GM10847 (cell line): ENCODE results near the gene TMEM186.

Experiments used
- POLR2A ChIP-seq: IDR thresholded peaks from 2 replicates; pipeline ENCODE4 v1.6.1; 2011; ENCODE audit not compliant: insufficient read length; ENCODE audit errors: extremely low read depth

Gene TMEM186

DNA sequence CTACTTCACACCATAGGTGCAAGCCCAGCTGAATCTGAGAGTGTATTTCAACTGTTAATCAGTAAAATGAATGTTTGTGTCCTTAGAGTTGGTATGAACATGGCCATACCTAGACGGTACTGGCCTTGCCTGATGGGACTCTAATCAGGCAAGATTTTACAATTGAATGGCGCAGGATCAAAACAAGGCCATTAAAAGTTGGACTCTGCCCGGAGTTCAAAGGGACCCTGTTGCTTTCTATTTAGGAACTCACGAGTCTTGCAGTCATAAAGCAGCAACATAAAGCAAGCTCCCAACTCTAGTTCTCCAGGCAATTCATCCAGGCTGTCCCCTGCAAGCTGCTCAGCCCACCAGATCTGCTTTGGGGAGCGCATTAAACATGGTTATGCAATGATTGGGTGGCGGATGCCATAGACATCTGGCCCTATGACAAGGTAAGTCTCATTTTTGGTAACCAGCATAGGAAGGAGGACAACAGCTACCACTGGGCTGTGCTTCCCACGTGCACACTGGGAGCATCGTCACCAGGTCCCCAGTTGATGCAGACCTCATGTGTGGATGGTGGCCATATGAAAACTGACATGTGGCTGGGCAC lies 8.8 kb downstream of the TMEM186 start:
- no peak for TF ChIP-seq POLR2A

DNA sequence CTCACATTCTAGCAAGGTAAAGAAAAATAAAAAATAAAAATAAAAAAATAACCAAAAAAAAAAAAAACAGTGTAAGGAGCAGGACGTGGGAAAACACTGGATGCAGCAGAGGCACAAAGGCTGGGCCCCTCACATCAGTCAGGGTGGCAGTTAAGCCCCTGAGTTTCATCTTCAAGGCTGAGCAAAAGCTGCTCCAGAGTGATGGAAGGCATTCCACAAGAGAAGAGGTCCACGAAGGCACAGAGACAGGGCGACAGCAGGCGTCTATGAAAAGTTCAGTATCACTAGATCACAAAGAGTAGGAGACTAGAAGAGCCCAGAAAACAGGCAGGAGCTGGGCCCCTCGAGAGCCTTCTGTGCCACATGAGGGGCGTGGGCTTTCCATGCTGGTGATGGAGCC lies 12.0 kb downstream of the TMEM186 start:
- no peak for TF ChIP-seq POLR2A

DNA sequence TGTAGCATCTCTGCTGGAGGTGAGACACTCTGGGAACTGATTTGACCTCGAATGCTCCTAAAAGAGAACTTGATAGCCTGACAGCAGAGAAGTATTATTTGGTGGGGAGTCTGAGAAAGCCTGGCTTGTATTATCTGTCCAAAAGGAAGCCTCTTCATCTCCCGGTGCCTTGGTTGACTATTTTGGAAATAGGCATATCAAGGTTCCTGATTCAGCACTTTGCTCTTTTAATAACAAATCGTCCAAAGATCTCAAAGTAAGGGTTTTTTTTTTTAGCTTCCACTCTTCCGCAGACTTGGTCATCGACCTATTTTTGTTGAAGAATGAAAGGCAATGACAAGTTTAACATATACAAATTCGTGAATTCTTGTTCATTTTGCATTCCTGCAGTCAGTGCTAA lies 14.8 kb downstream of the TMEM186 start:
- TF ChIP-seq POLR2A, result no peak

DNA sequence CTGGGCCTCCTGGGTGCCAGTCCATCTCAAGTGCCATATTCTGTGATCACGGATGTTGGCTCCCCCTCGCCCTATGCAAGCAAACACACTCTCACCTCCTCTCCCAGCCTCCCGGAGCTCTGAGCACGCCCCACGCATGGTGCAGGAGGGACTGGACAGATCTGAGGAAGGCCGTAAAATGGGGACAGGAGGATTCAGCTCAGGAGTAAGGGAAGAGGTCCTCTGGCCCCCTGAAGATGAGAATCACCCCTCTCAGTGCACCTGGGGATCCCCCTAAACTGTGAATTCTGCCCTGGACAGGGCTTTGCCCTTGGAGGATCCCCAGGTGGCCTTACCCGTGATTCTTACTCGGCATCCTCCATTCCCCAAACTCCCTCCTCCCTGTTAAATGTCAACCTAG lies 15.6 kb downstream of the TMEM186 start:
- no peak for TF ChIP-seq POLR2A

DNA sequence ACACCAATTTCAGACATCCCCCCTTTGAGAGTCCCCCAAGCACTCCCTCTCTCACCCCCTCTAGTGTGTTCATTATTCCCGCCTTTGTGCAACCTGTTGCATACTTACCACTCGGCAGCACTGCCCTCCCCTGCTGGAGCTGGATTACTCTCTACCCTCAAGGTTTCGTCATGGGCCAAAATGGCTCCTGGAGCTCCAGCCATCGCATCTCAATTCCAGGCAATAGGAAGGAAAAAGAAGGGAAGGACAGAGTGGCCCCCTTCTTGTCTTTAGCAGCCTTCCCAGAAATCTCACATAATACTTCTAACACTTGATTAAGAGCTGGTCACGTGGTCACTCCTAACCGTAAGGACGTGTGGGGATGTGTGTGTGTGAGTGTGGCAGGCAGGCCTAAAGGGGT lies 20.2 kb downstream of the TMEM186 start:
- TF ChIP-seq POLR2A, result no peak

DNA sequence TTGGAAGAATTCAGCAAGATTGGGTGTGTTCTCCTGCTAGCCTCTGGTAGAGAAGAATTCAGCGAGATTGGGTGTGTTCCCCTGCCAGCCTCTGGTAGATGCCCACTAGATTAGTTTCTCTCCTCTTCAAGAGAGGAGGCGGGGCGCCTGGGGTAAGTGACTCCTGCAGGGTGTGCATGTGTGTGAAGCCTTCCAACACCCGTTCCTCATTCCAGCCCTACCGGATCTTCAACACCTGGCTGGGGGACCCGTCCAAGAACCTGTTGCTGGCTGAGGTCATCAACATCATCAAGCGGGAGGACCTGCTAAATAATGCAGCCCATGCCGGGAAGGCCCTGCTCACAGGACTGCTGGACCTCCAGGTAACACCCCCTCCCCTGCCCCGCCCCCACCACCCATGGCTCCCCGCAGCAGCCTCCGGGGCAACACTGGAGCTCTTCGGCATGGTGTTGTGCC lies 21.3 kb downstream of the TMEM186 start:
- TF ChIP-seq POLR2A, result no peak

DNA sequence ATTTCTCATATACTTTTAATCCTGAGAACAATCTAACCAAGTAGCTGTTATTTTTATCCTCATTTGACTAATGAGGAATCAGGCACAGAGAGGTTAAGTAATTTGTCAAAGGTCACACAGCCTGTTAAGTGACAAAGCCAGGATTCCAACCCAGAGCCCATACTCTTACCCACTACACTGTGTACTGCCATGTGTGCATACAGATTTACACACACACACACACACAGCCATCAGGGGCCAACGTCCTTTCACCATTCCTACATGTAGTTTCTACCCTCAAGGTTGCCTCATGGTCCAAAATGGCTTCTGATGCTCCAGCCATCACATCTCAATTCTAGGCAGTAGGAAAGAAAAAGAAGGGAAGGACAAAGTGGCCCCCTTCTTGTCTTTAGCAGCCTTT lies 22.1 kb downstream of the TMEM186 start:
- no peak for TF ChIP-seq POLR2A

DNA sequence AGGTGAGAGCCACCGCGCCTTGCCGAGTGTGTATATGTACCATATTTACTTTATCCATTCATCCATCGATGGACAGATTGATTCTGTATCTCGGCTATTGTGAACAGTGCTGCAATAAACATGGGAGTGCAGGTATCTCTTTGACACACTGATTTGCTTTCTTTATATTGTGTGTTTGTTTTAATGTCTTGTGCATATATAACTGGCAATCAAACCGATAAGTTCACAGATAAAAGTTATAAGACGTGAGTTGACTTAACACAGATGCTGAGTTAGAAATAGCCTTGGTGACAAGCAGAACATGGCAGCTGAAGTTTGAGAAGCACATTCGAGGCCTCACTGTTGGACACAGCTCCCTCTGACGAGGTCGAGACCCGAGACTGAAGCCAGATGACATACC lies 23.2 kb downstream of the TMEM186 start:
- TF ChIP-seq POLR2A, result no peak

DNA sequence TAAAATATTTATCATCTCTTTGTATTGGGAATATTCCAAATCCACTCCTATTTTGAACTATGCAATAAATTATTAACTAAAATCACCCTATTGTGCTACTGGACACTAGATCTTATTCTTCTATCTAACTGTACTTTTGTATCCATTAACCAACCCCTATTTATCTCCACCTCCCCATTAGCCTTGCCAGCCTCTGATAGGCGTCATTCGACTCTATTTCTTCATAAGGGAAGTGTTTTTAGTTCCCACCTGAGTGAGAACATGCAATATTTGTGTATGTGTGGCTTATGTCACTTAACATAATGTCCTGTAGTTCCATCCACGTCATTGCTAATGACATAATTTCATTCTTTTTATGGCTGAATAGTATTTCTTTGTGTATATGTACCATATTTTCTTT lies 23.9 kb downstream of the TMEM186 start:
- TF ChIP-seq POLR2A, result no peak

DNA sequence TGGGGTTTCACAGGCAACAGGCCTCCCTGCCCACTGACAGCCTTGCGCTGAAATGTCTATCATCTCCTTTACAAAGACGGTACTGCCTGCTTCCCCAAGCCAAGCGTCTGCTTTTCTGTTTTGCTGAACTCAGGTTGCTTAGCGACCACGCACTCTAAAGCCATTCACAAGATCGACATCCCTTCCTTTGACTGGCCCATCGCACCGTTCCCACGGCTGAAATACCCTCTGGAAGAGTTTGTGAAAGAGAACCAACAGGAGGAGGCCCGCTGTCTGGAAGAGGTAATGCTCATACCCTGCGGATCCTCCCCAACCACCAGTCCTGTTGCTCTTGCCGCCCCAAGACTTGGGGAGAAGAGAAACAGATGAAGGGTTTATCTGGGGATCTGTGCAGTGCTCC lies 28.7 kb downstream of the TMEM186 start:
- TF ChIP-seq POLR2A, result no peak

DNA sequence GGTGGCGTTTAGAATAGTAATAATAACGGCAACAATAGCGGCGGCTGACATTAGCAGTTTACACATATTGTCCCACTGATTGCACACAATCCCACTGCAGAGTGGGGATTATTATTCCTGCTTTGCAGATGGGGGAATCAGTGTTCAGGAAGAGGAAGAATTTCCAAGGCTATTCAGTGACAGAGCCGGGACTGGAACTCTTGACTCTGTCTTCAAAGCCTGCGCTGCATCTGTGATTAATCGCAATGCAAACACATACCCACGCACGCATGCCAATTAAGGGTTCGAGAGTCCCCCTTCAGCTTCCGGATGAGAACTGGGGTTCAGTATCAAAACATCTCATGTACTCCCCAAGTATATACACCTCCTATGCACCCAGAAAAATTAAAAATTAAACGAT lies 29.2 kb downstream of the TMEM186 start:
- no peak for TF ChIP-seq POLR2A

DNA sequence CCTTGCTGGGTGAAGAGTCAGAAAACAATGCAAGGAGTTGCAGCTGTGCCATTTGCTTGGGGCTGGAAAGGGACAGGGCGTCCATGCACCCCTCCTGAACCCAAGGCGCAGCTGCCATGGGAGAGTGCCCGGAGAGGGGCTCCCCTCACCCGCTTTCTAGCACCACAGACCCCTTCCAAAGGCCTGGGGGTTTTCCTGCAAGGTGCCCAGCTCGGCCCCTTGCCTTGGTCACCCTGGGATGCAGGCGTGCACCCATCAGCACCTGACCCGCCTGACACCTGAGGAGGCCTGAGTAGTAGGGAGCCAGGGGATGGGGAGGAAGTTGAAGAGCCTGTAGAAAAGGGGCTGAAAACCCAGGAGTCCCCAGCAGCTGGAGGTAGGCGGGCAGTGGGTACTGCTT lies 30.3 kb downstream of the TMEM186 start:
- TF ChIP-seq POLR2A, result no peak

DNA sequence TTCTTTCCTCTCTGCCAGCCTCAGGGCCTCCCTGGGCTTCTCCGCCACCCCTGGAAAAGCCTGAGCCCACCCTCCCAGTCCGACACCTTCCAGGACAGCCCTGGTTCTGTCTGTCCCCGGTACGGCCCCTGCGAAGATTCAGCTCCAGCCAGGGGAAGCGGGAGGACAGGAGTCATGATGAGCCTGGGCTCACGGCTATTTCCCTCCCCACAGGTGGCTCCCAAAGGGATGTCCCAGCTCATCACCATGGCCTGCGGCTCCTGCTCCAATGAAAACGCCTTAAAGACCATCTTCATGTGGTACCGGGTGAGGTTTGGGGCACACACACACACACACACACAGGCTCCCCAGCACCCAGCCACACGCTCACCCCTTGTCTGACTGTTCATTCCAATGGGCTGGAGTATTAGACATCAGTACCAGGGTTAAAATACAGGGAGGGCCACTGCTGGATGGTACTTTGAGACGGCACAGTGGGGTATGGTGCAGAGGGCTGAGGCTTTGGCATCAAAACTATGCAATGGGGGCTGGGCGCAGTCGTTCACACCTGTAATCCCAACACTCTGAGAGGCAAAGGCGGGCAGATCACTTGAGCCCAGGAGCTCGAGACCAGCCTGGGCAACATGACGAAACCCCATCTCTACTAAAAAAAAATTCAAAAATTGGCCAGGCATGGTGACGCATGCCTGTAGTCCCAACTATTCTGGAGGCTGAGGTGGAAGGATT lies 32.8 kb downstream of the TMEM186 start:
- TF ChIP-seq POLR2A, result no peak

DNA sequence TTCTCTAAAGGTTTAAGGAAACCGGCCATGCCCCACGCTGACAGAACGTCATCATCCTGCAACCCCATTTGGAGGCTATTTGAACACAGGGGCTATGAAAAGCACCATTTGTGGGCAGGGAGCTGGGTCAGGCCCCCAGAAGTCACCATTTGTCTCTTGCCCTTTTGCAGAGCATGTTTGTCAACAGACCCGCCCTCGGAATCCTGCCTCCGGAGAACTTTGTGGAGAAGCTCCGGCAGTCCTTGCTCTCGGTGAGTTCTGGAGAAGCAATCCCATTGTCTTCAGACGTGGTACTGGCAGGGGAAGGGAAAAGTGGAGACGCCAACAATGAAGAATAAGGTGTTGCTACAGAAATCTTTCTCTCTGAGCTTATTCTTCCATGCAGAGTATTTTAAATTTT lies 33.5 kb downstream of the TMEM186 start:
- TF ChIP-seq POLR2A, result no peak

DNA sequence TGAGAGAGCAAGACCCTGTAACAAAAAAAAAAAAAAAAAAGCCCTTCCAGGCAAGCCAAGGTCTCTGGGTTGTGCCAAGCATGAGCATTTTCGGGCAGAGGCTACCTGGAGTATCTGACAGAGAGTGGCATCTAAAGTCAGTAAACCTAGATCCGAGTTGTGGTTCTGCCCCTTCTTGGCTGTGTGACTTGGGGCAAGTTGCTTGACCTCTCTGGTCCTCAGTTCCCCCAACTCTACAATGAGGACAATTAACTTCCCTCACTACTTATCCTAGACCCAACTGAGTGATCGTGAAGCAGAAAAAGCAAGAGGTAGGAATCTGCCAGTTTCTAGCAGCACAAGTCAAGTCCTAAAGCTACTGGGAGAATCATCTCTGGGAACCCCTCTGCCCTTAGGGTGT lies 34.4 kb downstream of the TMEM186 start:
- TF ChIP-seq POLR2A, result no peak

DNA sequence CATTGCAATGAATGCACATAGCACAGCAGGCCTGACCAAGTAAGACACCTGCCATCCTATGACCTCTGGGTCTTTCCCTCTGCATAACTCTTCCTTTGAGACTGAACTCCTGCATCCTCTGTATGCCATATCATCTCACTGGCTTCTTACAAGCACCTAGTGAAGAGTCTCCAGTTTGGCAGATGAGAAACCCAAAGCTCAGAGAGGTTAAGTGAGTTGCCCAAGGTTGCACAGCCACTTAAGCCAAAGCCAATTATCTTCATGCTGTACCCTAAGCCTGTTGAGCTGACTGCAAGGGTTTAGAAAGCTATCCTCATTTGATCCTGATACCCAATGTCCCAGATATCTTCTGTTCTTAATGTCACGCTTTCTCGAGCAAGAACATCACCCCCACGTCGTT lies 35.2 kb downstream of the TMEM186 start:
- no peak for TF ChIP-seq POLR2A

DNA sequence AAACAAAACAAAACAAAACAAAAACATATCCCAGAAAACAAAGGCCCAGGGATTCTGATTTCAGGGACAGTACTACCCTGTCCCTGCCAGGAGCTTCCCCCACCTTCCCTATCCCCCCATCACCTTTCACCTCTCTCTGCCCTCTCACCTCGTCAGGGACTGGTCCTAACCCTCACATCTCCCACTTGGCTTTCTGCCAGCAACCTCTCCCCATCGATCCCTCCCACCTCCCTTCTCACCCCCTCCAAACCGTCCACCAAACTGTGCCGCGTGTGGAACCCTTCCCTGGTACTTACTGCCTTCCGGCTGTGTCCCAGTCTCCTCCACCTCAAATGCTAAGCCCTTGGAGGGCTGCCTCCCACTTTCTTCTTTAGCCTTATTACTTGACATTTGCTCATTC lies 36.4 kb downstream of the TMEM186 start:
- no peak for TF ChIP-seq POLR2A

DNA sequence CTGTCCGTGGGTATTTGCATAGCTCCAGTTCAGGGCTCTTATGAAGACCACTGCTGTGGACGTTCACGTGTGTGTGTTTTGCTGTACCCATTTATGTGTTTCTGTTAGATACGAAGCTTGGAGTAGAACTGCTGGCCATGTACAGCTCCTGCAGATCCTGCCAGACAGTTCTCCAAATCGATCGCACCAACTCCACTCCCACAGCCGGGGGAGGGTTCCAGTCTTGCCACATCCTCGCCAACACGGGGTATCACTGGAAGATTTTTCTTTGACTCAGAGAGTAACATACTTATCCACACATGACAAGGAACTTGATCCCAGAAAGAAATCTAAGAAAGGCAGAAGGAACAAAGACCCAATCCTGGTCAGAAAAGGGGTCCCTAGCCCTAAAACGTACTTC lies 37.4 kb downstream of the TMEM186 start:
- TF ChIP-seq POLR2A, result no peak

DNA sequence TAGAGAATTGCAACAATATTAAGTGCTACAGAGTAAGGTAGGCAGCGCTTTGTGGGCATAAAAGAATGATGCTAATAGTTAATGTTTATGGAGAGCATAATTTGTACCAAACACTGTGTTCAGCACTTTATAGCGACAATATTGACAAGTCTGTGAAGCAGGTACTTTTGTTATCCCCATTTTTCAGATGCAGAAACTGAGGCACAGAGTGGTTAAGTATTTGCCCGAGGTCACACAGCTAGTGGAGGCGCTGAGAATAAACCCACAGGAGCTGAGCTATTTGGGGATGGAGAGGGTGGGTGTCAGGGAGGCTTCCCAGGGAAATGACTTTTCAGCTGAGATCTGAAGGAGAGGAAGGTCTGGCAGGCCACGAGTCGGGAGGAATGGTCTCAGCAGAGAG lies 39.4 kb downstream of the TMEM186 start:
- TF ChIP-seq POLR2A, result no peak
